IPS-20b (cell line): Measurements from ENCODE around the gene CTAGE15.
"Not testable (repeated sequence)": the region's sequence is repeated elsewhere in the genome, so short reads cannot be mapped to it uniquely, and the experiment has no call there.

Source experiments
- H3K27ac ChIP-seq: one replicate; pipeline ENCODE4 v1.5.1; 2013; ENCODE audit warnings: low read length
- H3K27me3 ChIP-seq: 2 replicates; pipeline ENCODE4 v1.6.1; 2013; ENCODE audit warnings: mild to moderate bottlenecking, low read length, inconsistent platforms; ENCODE audit not compliant: insufficient read depth
- H3K36me3 ChIP-seq: 2 replicates; pipeline ENCODE4 v1.6.1; 2013; ENCODE audit warnings: low read depth, mild to moderate bottlenecking, inconsistent platforms, low read length, moderate library complexity; ENCODE audit not compliant: insufficient read depth
- H3K4me1 ChIP-seq: 2 replicates; pipeline ENCODE4 v1.6.1; 2013; ENCODE audit warnings: mild to moderate bottlenecking, control low read depth, inconsistent platforms, low read length, moderate library complexity; ENCODE audit not compliant: insufficient read depth
- H3K4me3 ChIP-seq: 2 replicates; pipeline ENCODE4 v1.5.1; 2013; ENCODE audit warnings: mild to moderate bottlenecking, low read length, inconsistent platforms
- H3K9ac ChIP-seq: 2 replicates; pipeline ENCODE4 v1.6.1; 2013; ENCODE audit warnings: low read depth, mild to moderate bottlenecking, inconsistent platforms, low read length, moderate library complexity
- H3K9me3 ChIP-seq: 2 replicates; pipeline ENCODE4 v1.6.1; 2013; ENCODE audit warnings: mild to moderate bottlenecking, low read depth, low read length, inconsistent platforms; ENCODE audit not compliant: insufficient read depth

Gene CTAGE15, protein sequence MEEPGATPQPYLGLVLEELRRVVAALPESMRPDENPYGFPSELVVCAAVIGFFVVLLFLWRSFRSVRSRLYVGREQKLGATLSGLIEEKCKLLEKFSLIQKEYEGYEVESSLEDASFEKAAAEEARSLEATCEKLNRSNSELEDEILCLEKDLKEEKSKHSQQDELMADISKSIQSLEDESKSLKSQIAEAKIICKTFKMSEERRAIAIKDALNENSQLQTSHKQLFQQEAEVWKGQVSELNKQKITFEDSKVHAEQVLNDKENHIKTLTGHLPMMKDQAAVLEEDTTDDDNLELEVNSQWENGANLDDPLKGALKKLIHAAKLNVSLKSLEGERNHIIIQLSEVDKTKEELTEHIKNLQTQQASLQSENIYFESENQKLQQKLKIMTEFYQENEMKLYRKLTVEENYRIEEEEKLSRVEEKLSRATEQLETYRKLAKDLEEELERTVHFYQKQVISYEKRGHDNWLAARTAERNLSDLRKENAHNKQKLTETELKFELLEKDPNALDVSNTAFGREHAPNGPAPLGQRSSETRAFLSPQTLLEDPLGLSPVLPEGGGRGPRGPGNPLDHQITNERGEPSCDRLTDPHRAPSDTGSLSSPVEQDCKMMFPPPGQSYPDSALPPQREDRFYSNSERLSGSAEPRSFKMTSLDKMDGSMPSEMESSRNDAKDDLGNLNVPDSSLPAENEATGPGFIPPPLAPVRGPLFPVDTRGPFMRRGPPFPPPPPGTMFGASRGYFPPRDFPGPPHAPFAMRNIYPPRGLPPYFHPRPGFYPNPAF

DNA sequence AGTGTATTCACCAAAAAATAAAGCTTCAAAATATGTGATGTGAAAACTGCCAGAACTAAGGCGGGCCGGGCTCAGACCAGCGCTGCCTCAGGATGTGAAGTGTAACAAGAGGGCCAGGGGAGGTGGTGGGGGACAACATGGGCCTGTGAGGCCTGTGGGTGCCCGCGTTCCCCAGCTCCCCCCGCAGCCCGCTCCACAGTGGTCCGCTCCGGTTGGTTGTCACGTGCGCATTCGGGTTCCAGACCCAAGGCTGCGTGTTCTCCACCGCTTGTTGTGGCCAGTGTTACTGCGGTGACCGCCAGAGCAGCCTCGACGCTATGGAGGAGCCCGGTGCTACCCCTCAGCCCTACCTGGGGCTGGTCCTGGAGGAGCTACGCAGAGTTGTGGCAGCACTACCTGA is at the start of gene CTAGE15:
CTAGE15 (plus strand) TSS at position 301 of the 400 bp plus-strand sequence; CDS start at position 318, 17 bp downstream.
- not testable (repeated sequence) for H3K27ac ChIP-seq, H3K4me1 ChIP-seq, H3K36me3 ChIP-seq, H3K4me3 ChIP-seq, H3K27me3 ChIP-seq, H3K9me3 ChIP-seq, H3K9ac ChIP-seq

DNA sequence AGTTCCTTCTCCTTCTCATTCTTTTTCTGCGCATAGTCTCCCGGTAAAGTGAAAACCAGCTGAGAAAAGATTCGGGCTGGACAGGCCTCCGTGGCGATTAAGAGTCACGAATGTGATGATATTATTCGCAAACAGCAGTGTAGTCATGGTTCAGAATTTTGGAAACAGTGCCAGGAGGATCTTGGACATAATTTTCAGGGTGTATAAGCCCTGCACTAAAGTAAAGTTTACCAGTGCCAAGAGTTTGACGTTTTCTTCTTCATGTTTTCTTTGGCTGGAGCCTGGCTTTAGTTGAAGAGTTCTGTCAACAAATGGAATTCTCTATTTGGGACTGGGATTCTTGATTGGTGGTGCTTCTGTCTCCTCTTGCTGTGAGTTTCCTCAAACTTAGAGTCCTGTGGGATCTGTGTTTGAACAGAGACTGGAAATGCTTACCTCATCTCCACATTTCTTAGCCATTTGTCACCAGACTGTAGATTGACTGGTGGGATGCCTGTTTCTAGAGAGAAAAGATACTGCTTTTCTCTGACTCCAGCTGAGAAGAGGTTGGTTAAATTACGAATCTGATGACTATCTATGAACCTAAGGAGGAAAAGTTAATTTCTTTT is 49.2 kb upstream of the CTAGE15 start:
- not testable (repeated sequence) for H3K4me3 ChIP-seq, H3K9ac ChIP-seq, H3K9me3 ChIP-seq, H3K36me3 ChIP-seq, H3K27me3 ChIP-seq, H3K27ac ChIP-seq
- H3K4me1 ChIP-seq: peaks cover 12% of the 10 kb centered on the region

GRCh38 chr7:143531169-143531926 is 40.3 kb upstream of the CTAGE15 start:
- not testable (repeated sequence) for H3K4me1 ChIP-seq, H3K27ac ChIP-seq, H3K9me3 ChIP-seq, H3K4me3 ChIP-seq, H3K27me3 ChIP-seq, H3K36me3 ChIP-seq, H3K9ac ChIP-seq

DNA sequence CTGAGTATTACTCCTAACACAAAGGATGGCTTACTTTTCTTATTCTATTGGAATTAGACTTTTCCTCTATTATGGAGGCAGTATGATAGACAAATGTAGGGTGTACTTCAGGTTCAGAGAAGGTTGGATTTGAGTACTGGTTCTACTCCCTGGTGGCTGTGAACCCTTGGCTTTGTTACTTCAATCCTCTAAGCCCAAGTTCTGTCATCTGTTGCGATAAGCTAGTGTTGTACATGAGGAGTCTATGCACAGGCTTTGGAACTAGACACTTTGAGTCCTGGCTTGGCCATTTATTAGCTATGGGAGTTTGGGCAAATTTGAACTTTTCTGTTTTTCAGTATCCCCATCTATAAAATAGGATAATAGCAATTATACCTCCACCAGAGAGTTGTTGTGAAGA is 39.7 kb upstream of the CTAGE15 start:
- not testable (repeated sequence) for H3K27ac ChIP-seq, H3K27me3 ChIP-seq, H3K4me1 ChIP-seq, H3K9ac ChIP-seq, H3K9me3 ChIP-seq, H3K36me3 ChIP-seq, H3K4me3 ChIP-seq

- not testable (repeated sequence) for H3K9me3 ChIP-seq, H3K4me3 ChIP-seq, H3K27me3 ChIP-seq, H3K27ac ChIP-seq, H3K9ac ChIP-seq, H3K4me1 ChIP-seq, H3K36me3 ChIP-seq
These were observed 38.3 kb upstream of the CTAGE15 start for GRCh38 chr7:143533213-143533839.

GRCh38 chr7:143536443-143536842 is 35.2 kb upstream of the CTAGE15 start:
- not testable (repeated sequence) for H3K9me3 ChIP-seq, H3K4me1 ChIP-seq, H3K27ac ChIP-seq, H3K36me3 ChIP-seq, H3K4me3 ChIP-seq, H3K27me3 ChIP-seq, H3K9ac ChIP-seq

DNA sequence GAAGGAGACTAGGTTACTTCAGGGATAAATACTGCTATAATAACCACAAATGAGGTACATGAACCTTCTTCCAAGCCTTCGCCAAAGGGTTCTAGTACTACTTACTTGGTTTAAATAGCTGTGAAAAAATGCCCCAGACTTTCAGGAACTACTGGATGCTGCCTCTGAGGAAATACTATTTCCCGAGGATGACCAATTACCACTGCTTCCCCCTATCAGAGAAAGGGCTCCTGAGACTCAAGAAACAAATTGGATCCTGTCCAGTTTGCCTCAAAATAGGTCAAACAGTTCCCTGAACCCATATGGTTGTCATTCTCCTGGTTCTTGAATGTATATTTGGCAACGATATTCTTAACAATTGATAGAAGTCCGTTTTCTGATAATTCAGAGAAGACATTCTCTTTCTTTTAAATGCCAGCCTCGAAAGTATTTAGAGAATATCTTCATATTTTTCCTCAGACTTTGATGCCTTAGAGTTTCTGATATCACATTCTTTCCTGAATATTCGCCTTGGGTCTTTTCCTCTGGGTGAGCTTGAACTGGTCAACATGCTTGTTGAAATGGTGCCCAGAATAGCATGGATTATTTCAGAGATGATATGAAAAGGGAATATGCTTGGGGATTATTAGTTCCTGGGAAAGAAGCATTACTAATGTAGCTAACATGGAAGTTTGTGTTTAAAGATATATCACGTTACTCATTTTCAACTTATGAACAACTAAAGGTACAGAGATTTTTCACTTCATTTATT is 28.1 kb upstream of the CTAGE15 start:
- H3K27me3 ChIP-seq, H3K9ac ChIP-seq, H3K9me3 ChIP-seq, H3K4me1 ChIP-seq, H3K4me3 ChIP-seq, H3K27ac ChIP-seq, H3K36me3 ChIP-seq: not testable (repeated sequence)

- H3K27me3 ChIP-seq, H3K4me1 ChIP-seq: not testable (repeated sequence)
These were observed 15.6 kb upstream of the CTAGE15 start for GRCh38 chr7:143555968-143556367.

GRCh38 chr7:143563306-143563705 is 8.3 kb upstream of the CTAGE15 start:
- H3K9me3 ChIP-seq, H3K4me1 ChIP-seq, H3K9ac ChIP-seq, H3K36me3 ChIP-seq, H3K4me3 ChIP-seq, H3K27me3 ChIP-seq, H3K27ac ChIP-seq: not testable (repeated sequence)

More at GRCh38 chr7:143555968-143556367, 15.6 kb upstream of the CTAGE15 start:
- H3K27ac ChIP-seq, H3K9me3 ChIP-seq, H3K36me3 ChIP-seq, H3K4me3 ChIP-seq, H3K9ac ChIP-seq: not testable (repeated sequence)

GRCh38 chr7:143566001-143566400 is 5.6 kb upstream of the CTAGE15 start:
- H3K36me3 ChIP-seq, H3K9ac ChIP-seq, H3K9me3 ChIP-seq, H3K4me1 ChIP-seq, H3K4me3 ChIP-seq, H3K27ac ChIP-seq, H3K27me3 ChIP-seq: not testable (repeated sequence)

GRCh38 chr7:143588183-143588582 is 16.6 kb downstream of the CTAGE15 start:
- not testable (repeated sequence) for H3K27ac ChIP-seq, H3K9me3 ChIP-seq, H3K4me3 ChIP-seq, H3K36me3 ChIP-seq, H3K4me1 ChIP-seq, H3K27me3 ChIP-seq, H3K9ac ChIP-seq
